MM.1S (cell line): Measurements from ENCODE around the gene CADM2.

Experiments
- DNase-seq: peaks from one replicate; pipeline ENCODE4 v3.0.0-alpha.2; 2015
- H2AFZ ChIP-seq: fragments of 300-600 bp; sonication (generic); 2 replicates; pipeline ENCODE4 v1.6.0; 2016; ENCODE audit warnings: antibody characterized with exemption, low read length
- H3F3A ChIP-seq: fragments of 300-600 bp; sonication (generic); 2 replicates; pipeline ENCODE4 v1.6.1; 2016; ENCODE audit warnings: mild to moderate bottlenecking, antibody characterized with exemption, low read length, moderate library complexity, mixed read lengths; ENCODE audit not compliant: insufficient read depth
- H3K27ac ChIP-seq: fragments of 300-600 bp; sonication (generic); 2 replicates; pipeline ENCODE4 v1.5.1; 2016; ENCODE audit warnings: mild to moderate bottlenecking, low read length
- H3K27me3 ChIP-seq: fragments of 300-600 bp; sonication (generic); replicated peaks from 2 replicates; pipeline ENCODE4 v1.6.0; 2016; ENCODE audit warnings: low read length; ENCODE audit not compliant: insufficient read depth
- H3K36me3 ChIP-seq: fragments of 300-600 bp; sonication (generic); replicated peaks from 2 replicates; pipeline ENCODE4 v1.6.1; 2016; ENCODE audit warnings: mild to moderate bottlenecking, low read length, mixed read lengths; ENCODE audit not compliant: insufficient read depth
- H3K4me1 ChIP-seq: fragments of 300-600 bp; sonication (generic); 2 replicates; pipeline ENCODE4 v1.6.1; 2016; ENCODE audit warnings: low read length, mixed read lengths
- H3K4me2 ChIP-seq: fragments of 300-600 bp; sonication (generic); 2 replicates; pipeline ENCODE4 v1.6.0; 2016; ENCODE audit warnings: low read depth, low read length
- H3K4me3 ChIP-seq: fragments of 300-600 bp; sonication (generic); 2 replicates; pipeline ENCODE4 v1.5.1; 2016; ENCODE audit warnings: low read length, mixed read lengths
- H3K79me2 ChIP-seq: fragments of 300-600 bp; sonication (generic); 2 replicates; pipeline ENCODE4 v1.6.1; 2016; ENCODE audit warnings: mixed run types, low read length, mixed read lengths
- H3K9ac ChIP-seq: fragments of 300-600 bp; sonication (generic); 2 replicates; pipeline ENCODE4 v1.6.1; 2016; ENCODE audit warnings: low read length, mixed read lengths
- H3K9me2 ChIP-seq: fragments of 300-600 bp; sonication (generic); replicated peaks from 2 replicates; pipeline ENCODE4 v1.6.1; 2016; ENCODE audit warnings: mild to moderate bottlenecking, low read length, mixed read lengths; ENCODE audit not compliant: insufficient read depth
- H3K9me3 ChIP-seq: fragments of 300-600 bp; sonication (generic); replicated peaks from 2 replicates; pipeline ENCODE4 v1.6.1; 2016; ENCODE audit warnings: mild to moderate bottlenecking, low read length, mixed read lengths; ENCODE audit not compliant: insufficient read depth
- H4K20me1 ChIP-seq: fragments of 300-600 bp; sonication (generic); 2 replicates; pipeline ENCODE4 v1.6.1; 2016; ENCODE audit warnings: mild to moderate bottlenecking, low read length, moderate library complexity, mixed read lengths; ENCODE audit not compliant: insufficient read depth
- CTCF ChIP-seq: fragments of 300-600 bp; sonication (generic); IDR thresholded peaks from 2 replicates; pipeline ENCODE4 v1.5.1; 2016; ENCODE audit warnings: antibody characterized with exemption, low read length, mixed read lengths
- EZH2 ChIP-seq: fragments of 300-600 bp; sonication (generic); optimal IDR thresholded peaks from 2 replicates; pipeline ENCODE3; 2017; ENCODE audit warnings: low read depth, mild to moderate bottlenecking, antibody characterized with exemption, low read length, mixed read lengths
- EZH2phosphoT487 ChIP-seq: fragments of 300-600 bp; sonication (generic); IDR thresholded peaks from 2 replicates; pipeline ENCODE4 v1.6.1; 2018; ENCODE audit warnings: antibody characterized with exemption, low read length

Gene CADM2

GRCh38 chr3:85862893-85863455 is 904.2 kb downstream of the CADM2 start:
- Histone ChIP-seq H3K27me3 (no peaks in the 10 kb centered on the region), H3K9me3 (no peaks in the 10 kb centered on the region), H3K36me3 (no peaks in the 10 kb centered on the region), H3K9me2 (no peaks in the 10 kb centered on the region), H3K27ac (no peak overlapping the region), H3K79me2 (no peaks in the 10 kb centered on the region), H3K4me3 (no peak overlapping the region), H3K9ac (no peak overlapping the region), H4K20me1 (no peaks in the 10 kb centered on the region), H3K4me2 (no peak overlapping the region), H3F3A (no peaks in the 10 kb centered on the region), H2AFZ (no peak overlapping the region), H3K4me1 (no peaks in the 10 kb centered on the region)
- no peak for DNase-seq
- TF ChIP-seq EZH2 (no peak), EZH2phosphoT487 (no peak), CTCF (no peak)

GRCh38 chr3:85864896-85865295 is 906.1 kb downstream of the CADM2 start:
- H2AFZ ChIP-seq: no peak overlapping the region
- no peak overlapping the region for H3K27ac ChIP-seq
- H3K36me3 ChIP-seq: no peaks in the 10 kb centered on the region
- no peaks in the 10 kb centered on the region for H3K9me2 ChIP-seq
- no peaks in the 10 kb centered on the region for H3K4me1 ChIP-seq
- H3F3A ChIP-seq: no peaks in the 10 kb centered on the region
- TF ChIP-seq CTCF (no peak), EZH2 (no peak), EZH2phosphoT487 (no peak)
- no peak overlapping the region for H3K4me3 ChIP-seq
- no peak overlapping the region for H3K9ac ChIP-seq
- H3K27me3 ChIP-seq: no peaks in the 10 kb centered on the region
- DNase-seq: no peak
- no peaks in the 10 kb centered on the region for H3K9me3 ChIP-seq
- H4K20me1 ChIP-seq: no peaks in the 10 kb centered on the region
- no peak overlapping the region for H3K4me2 ChIP-seq
- H3K79me2 ChIP-seq: no peaks in the 10 kb centered on the region

GRCh38 chr3:85867072-85867471 is 908.3 kb downstream of the CADM2 start:
- no peak overlapping the region for H3K4me3 ChIP-seq
- H3F3A ChIP-seq: no peaks in the 10 kb centered on the region
- H3K9me3 ChIP-seq: no peaks in the 10 kb centered on the region
- no peak overlapping the region for H3K4me2 ChIP-seq
- TF ChIP-seq CTCF: no peak
- TF ChIP-seq EZH2: no peak
- no peak for TF ChIP-seq EZH2phosphoT487
- no peaks in the 10 kb centered on the region for H3K36me3 ChIP-seq
- H3K79me2 ChIP-seq: no peaks in the 10 kb centered on the region
- no peaks in the 10 kb centered on the region for H3K9me2 ChIP-seq
- H2AFZ ChIP-seq: no peak overlapping the region
- no peaks in the 10 kb centered on the region for H4K20me1 ChIP-seq
- H3K27me3 ChIP-seq: no peaks in the 10 kb centered on the region
- no peak overlapping the region for H3K9ac ChIP-seq
- H3K27ac ChIP-seq: no peak overlapping the region
- H3K4me1 ChIP-seq: no peaks in the 10 kb centered on the region
- DNase-seq: no peak
